Suprapubic skin (tissue), 4 donors: Measurements from ENCODE around the gene C2CD2L.

Source experiments
- EP300 ChIP-seq: sonication (generic); formaldehyde crosslinking; IDR thresholded peaks from one replicate; pipeline ENCODE4 v1.6.1; 2017; ENCODE audit warnings: antibody characterized with exemption
- POLR2A ChIP-seq, 2 donors: fragments of 450-650 bp; IDR thresholded peaks; one replicate each; pipeline ENCODE4 v1.6.1; 2017; ENCODE audit warnings: antibody characterized with exemption in 2 of 2, mild to moderate bottlenecking in 2 of 2, moderate library complexity in 2 of 2
- POLR2AphosphoS5 ChIP-seq, 3 donors: sonication (generic); formaldehyde crosslinking; IDR thresholded peaks; one replicate each; pipeline ENCODE4 v1.6.1; 2017; ENCODE audit warnings: antibody characterized with exemption in 3 of 3
- TF ChIP-seq, protein P1 (sequence below), 2 donors: fragments of 200-600 bp in 1 of 2; fragments of 450-650 bp in 1 of 2; sonication (generic) in 1 of 2; IDR thresholded peaks; one replicate each; pipeline ENCODE4 v1.5.1; 2016 to 2019; ENCODE audit warnings: antibody characterized with exemption in 2 of 2, mild to moderate bottlenecking in 1 of 2, moderate library complexity in 1 of 2

DNA sequence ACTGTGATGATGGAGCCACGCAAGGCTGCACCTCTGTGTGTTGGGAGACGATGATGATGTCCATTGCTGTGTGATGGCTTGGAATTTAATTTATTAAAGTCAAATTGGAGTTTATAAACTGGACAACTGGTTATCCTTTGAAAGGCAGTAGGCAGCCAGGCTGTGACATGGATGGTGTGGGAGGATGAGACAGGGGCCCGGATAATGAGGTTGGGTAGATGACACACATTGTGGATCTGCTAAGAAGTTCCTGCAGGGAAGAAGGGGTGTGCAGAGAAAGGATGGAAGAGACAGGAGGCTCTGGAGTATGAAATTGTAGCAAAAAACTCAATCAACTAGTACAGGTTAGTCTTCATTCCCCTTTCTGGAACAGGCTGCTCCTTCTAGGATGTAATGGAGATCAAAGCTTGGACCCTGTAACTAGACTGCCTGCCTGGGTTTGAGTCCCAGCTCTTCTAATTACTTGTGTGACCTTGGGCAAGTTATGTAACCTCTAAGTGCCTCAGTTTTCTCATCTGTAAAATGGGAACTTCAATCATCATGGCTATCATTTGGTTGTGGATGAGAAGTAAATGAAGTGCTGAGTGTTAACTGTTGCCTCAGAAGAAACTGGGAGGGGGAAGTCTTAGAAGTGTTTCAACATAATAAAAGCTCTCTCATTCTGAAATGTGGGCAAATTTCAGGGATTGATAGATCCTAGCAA is 10.0 kb downstream of the C2CD2L start:
- TF ChIP-seq, protein P1, sequence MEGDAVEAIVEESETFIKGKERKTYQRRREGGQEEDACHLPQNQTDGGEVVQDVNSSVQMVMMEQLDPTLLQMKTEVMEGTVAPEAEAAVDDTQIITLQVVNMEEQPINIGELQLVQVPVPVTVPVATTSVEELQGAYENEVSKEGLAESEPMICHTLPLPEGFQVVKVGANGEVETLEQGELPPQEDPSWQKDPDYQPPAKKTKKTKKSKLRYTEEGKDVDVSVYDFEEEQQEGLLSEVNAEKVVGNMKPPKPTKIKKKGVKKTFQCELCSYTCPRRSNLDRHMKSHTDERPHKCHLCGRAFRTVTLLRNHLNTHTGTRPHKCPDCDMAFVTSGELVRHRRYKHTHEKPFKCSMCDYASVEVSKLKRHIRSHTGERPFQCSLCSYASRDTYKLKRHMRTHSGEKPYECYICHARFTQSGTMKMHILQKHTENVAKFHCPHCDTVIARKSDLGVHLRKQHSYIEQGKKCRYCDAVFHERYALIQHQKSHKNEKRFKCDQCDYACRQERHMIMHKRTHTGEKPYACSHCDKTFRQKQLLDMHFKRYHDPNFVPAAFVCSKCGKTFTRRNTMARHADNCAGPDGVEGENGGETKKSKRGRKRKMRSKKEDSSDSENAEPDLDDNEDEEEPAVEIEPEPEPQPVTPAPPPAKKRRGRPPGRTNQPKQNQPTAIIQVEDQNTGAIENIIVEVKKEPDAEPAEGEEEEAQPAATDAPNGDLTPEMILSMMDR (IDR thresholded peaks at IDR 0.05): no peak
- TF ChIP-seq POLR2A (IDR thresholded peaks at IDR 0.05): no peak
- TF ChIP-seq EP300: no peak
- no peak for TF ChIP-seq POLR2AphosphoS5 (IDR thresholded peaks at IDR 0.05)
